ENCODE results near the gene SIPA1L2.
"Not testable (repeated sequence)": the region's sequence is repeated elsewhere in the genome, so short reads cannot be mapped to it uniquely, and the experiment has no call there.

The SIPA1L2 gene

GRCh38 chr1:232617237-232617636 lies 12.7 kb downstream of the SIPA1L2 start:
- peaks cover 14 to 22% of the 10 kb centered on the region in 2 donors for H3K27me3 Mint-ChIP-seq
- DNase-seq (no peak), ATAC-seq (replicated peaks) (no peak)
- H3K4me3 Mint-ChIP-seq, result no peak overlapping the region
- no peaks in the 10 kb centered on the region for H3K9me3 Mint-ChIP-seq
- peaks cover 4 to 11% of the 10 kb centered on the region in 2 donors for H3K4me1 Mint-ChIP-seq
- H3K27ac Mint-ChIP-seq, result no peak overlapping the region
- H3K36me3 Mint-ChIP-seq, result no peaks in the 10 kb centered on the region

- Mint-ChIP-seq H3K4me1 (peaks cover 3 to 5% of the 10 kb centered on the region in 2 donors), H3K27ac (no peak overlapping the region), H3K36me3 (no peaks in the 10 kb centered on the region), H3K4me3 (no peak overlapping the region), H3K9me3 (no peaks in the 10 kb centered on the region), H3K27me3 (peaks cover 12 to 21% of the 10 kb centered on the region in 2 donors)
- DNase-seq (no peak), ATAC-seq (replicated peaks) (no peak)
Measured at GRCh38 chr1:232615306-232615800, 14.6 kb downstream of the SIPA1L2 start.

GRCh38 chr1:232614811-232615210 lies 15.1 kb downstream of the SIPA1L2 start:
- H3K27ac Mint-ChIP-seq, result no peak overlapping the region

GRCh38 chr1:232613752-232614381 lies 16.1 kb downstream of the SIPA1L2 start:
- Mint-ChIP-seq H3K4me3 (no peak overlapping the region), H3K36me3 (no peaks in the 10 kb centered on the region)

More at GRCh38 chr1:232614811-232615210, 15.1 kb downstream of the SIPA1L2 start:
- Mint-ChIP-seq H3K36me3 (no peaks in the 10 kb centered on the region), H3K4me3 (no peak overlapping the region), H3K9me3 (no peaks in the 10 kb centered on the region), H3K27me3 (peaks cover 7 to 16% of the 10 kb centered on the region in 2 donors), H3K4me1 (no peaks in the 10 kb centered on the region)
- ATAC-seq (replicated peaks) (no peak), DNase-seq (no peak)

GRCh38 chr1:232612836-232613235 lies 17.1 kb downstream of the SIPA1L2 start:
- not testable (repeated sequence) for H3K27me3 Mint-ChIP-seq; H3K4me3 Mint-ChIP-seq; H3K4me1 Mint-ChIP-seq; DNase-seq; H3K27ac Mint-ChIP-seq; H3K9me3 Mint-ChIP-seq; ATAC-seq (replicated peaks); H3K36me3 Mint-ChIP-seq

More at GRCh38 chr1:232613752-232614381, 16.1 kb downstream of the SIPA1L2 start:
- H3K27me3 Mint-ChIP-seq, result peaks cover 7 to 9% of the 10 kb centered on the region in 2 donors
- no peak overlapping the region for H3K27ac Mint-ChIP-seq
- no peak for ATAC-seq (replicated peaks)
- H3K4me1 Mint-ChIP-seq, result no peaks in the 10 kb centered on the region
- H3K9me3 Mint-ChIP-seq, result no peaks in the 10 kb centered on the region
- no peak for DNase-seq

- Mint-ChIP-seq H3K36me3 (no peaks in the 10 kb centered on the region), H3K27me3 (peaks cover 3 to 5% of the 10 kb centered on the region in 2 donors), H3K4me3 (no peak overlapping the region), H3K27ac (no peak overlapping the region), H3K9me3 (no peaks in the 10 kb centered on the region), H3K4me1 (no peaks in the 10 kb centered on the region)
- ATAC-seq (replicated peaks), result no peak
- DNase-seq, result no peak
Measured at GRCh38 chr1:232611834-232612233, 18.1 kb downstream of the SIPA1L2 start.

- not testable (repeated sequence) for DNase-seq; H3K4me1 Mint-ChIP-seq; H3K27ac Mint-ChIP-seq; H3K27me3 Mint-ChIP-seq; H3K36me3 Mint-ChIP-seq; ATAC-seq (replicated peaks); H3K9me3 Mint-ChIP-seq; H3K4me3 Mint-ChIP-seq
Measured at GRCh38 chr1:232610902-232611745, 18.8 kb downstream of the SIPA1L2 start.

GRCh38 chr1:232610192-232610901 lies 19.6 kb downstream of the SIPA1L2 start:
- H3K9me3 Mint-ChIP-seq, result no peaks in the 10 kb centered on the region
- DNase-seq (no peak), ATAC-seq (replicated peaks) (no peak)
- peaks cover 3 to 5% of the 10 kb centered on the region in 2 donors for H3K27me3 Mint-ChIP-seq
- H3K36me3 Mint-ChIP-seq, result no peaks in the 10 kb centered on the region
- peak overlapping the region; percentile 48 for H3K27ac Mint-ChIP-seq
- no peaks in the 10 kb centered on the region for H3K4me1 Mint-ChIP-seq
- H3K4me3 Mint-ChIP-seq, result no peak overlapping the region

GRCh38 chr1:232608427-232608826 lies 21.5 kb downstream of the SIPA1L2 start:
- H3K27ac Mint-ChIP-seq, result no peak overlapping the region
- peaks cover 2 to 3% of the 10 kb centered on the region in 2 donors for H3K4me1 Mint-ChIP-seq
- no peak for ATAC-seq (replicated peaks)
- H3K36me3 Mint-ChIP-seq, result no peaks in the 10 kb centered on the region
- H3K9me3 Mint-ChIP-seq, result no peaks in the 10 kb centered on the region
- H3K4me3 Mint-ChIP-seq, result no peak overlapping the region
- no peaks in the 10 kb centered on the region for H3K27me3 Mint-ChIP-seq
- no peak for DNase-seq

- H3K27me3 Mint-ChIP-seq, result no peaks in the 10 kb centered on the region
- no peak for ATAC-seq (replicated peaks)
- H3K9me3 Mint-ChIP-seq, result peaks cover 0 to 5% of the 10 kb centered on the region in 2 donors
- H3K27ac Mint-ChIP-seq, result no peak overlapping the region
- H3K4me1 Mint-ChIP-seq, result peaks cover 15 to 21% of the 10 kb centered on the region in 2 donors
- DNase-seq, result no peak
- no peaks in the 10 kb centered on the region for H3K36me3 Mint-ChIP-seq
- no peak overlapping the region for H3K4me3 Mint-ChIP-seq
Measured at GRCh38 chr1:232602622-232603021, 27.3 kb downstream of the SIPA1L2 start.

GRCh38 chr1:232600424-232601258 lies 29.3 kb downstream of the SIPA1L2 start:
- peaks cover 7 to 10% of the 10 kb centered on the region in 2 donors for H3K9me3 Mint-ChIP-seq

GRCh38 chr1:232599178-232600041 lies 30.5 kb downstream of the SIPA1L2 start:
- ATAC-seq (replicated peaks), result no peak
- Mint-ChIP-seq H3K36me3 (peaks cover 3 to 5% of the 10 kb centered on the region in 2 donors), H3K9me3 (peaks cover 7 to 10% of the 10 kb centered on the region in 2 donors), H3K4me3 (no peak overlapping the region), H3K27me3 (no peaks in the 10 kb centered on the region), H3K4me1 (peaks cover 26 to 36% of the 10 kb centered on the region in 2 donors), H3K27ac (peak overlapping the region; percentile 37)
- DNase-seq, result no peak

More at GRCh38 chr1:232600424-232601258, 29.3 kb downstream of the SIPA1L2 start:
- peaks cover 3 to 5% of the 10 kb centered on the region in 2 donors for H3K36me3 Mint-ChIP-seq
- H3K27me3 Mint-ChIP-seq, result no peaks in the 10 kb centered on the region
- peak in 1 of 2 donors; percentile 45 for ATAC-seq (replicated peaks)
- no peak overlapping the region for H3K27ac Mint-ChIP-seq
- no peak for DNase-seq
- no peak overlapping the region for H3K4me3 Mint-ChIP-seq
- H3K4me1 Mint-ChIP-seq, result peaks cover 26 to 36% of the 10 kb centered on the region in 2 donors

GRCh38 chr1:232598837-232599177 lies 31.1 kb downstream of the SIPA1L2 start:
- H3K36me3 Mint-ChIP-seq, result peaks cover 3 to 5% of the 10 kb centered on the region in 2 donors
- no peaks in the 10 kb centered on the region for H3K27me3 Mint-ChIP-seq
- peaks cover 7 to 10% of the 10 kb centered on the region in 2 donors for H3K9me3 Mint-ChIP-seq
- DNase-seq (no peak), ATAC-seq (replicated peaks) (no peak)
- H3K4me1 Mint-ChIP-seq, result peaks cover 23 to 36% of the 10 kb centered on the region in 2 donors
- H3K27ac Mint-ChIP-seq, result no peak overlapping the region
- no peak overlapping the region for H3K4me3 Mint-ChIP-seq
